Sigmoid colon (tissue), 4 donors: ENCODE data around the gene PRDM11.

ENCODE experiments used
- CTCF ChIP-seq, 4 experiments: fragments of 450-650 bp in 3 of 4; fragments of 200-600 bp in 1 of 4; IDR thresholded peaks; one replicate each; pipeline ENCODE4 v1.5.1; 2016 to 2019; ENCODE audit warnings: antibody characterized with exemption in 4 of 4, mild to moderate bottlenecking in 3 of 4, moderate library complexity in 2 of 4
- EP300 ChIP-seq, 4 donors: sonication (generic); formaldehyde crosslinking; IDR thresholded peaks; one replicate each; pipeline ENCODE4 v1.6.1; 2017; ENCODE audit warnings: antibody characterized with exemption in 4 of 4
- POLR2A ChIP-seq, 2 donors: fragments of 450-650 bp; IDR thresholded peaks; one replicate each; pipeline ENCODE4 v1.6.1; 2016; ENCODE audit warnings: antibody characterized with exemption in 2 of 2, mild to moderate bottlenecking in 2 of 2, moderate library complexity in 2 of 2
- POLR2AphosphoS5 ChIP-seq, 4 donors: sonication (generic); formaldehyde crosslinking; IDR thresholded peaks; one replicate each; pipeline ENCODE4 v1.6.1; 2017; ENCODE audit warnings: antibody characterized with exemption in 4 of 4

GRCh38 chr11:45106440-45106839 lies 40.0 kb upstream of the PRDM11 start:
- TF ChIP-seq CTCF (IDR thresholded peaks at IDR 0.05) (no peak), EP300 (IDR thresholded peaks at IDR 0.05) (no peak), POLR2AphosphoS5 (IDR thresholded peaks at IDR 0.05) (no peak), POLR2A (IDR thresholded peaks at IDR 0.05) (no peak)
